PC-3 (cell line): Measurements from ENCODE around the gene CATSPERZ. TPM values are rescaled to one million over a fixed set of nuclear protein-coding genes. Genes with fewer than 3 reads are reported as not detected.

Source experiments
- ATAC-seq: fragments of 200-7000 bp; cut with Tn5 transposase; 2 replicates; pipeline ENCODE4 v1.9.1; 2020; ENCODE audit warnings: mild to moderate bottlenecking, moderate library complexity
- BruUV-seq: library from RNA; stranded (reverse); fragments of 400-500 nt; replicated peaks from 2 replicates; lab custom pipeline; 2021; lab: Mats Ljungman, UMichigan
- CTCF ChIA-PET: fragments of 300-600 bp; sonication (Branson Sonifier 250); formaldehyde crosslinking; loops from one replicate; lab custom pipeline; 2022; ENCODE audit warnings: antibody characterized with exemption; lab: Charles Lee
- POLR2A ChIA-PET: fragments of 300-600 bp; sonication (Branson Sonifier 250); formaldehyde crosslinking; loops from one replicate; lab custom pipeline; 2022; ENCODE audit warnings: antibody characterized with exemption; ENCODE audit not compliant: unreplicated experiment; lab: Charles Lee
- DNase-seq: peaks from one replicate; pipeline ENCODE4 v3.0.0-alpha.2; 2015
- H2AFZ ChIP-seq: fragments of 300-600 bp; sonication (generic); 2 replicates; pipeline ENCODE4 v1.6.0; 2016; ENCODE audit warnings: antibody characterized with exemption, low read length
- H3F3A ChIP-seq: fragments of 300-600 bp; sonication (generic); one replicate; pipeline ENCODE4 v1.6.0; 2017; ENCODE audit warnings: antibody characterized with exemption, low read length, control low read depth, mild to moderate bottlenecking; ENCODE audit not compliant: unreplicated experiment
- H3K27ac ChIP-seq: fragments of 300-600 bp; sonication (generic); 2 replicates; pipeline ENCODE4 v1.5.1; 2016; ENCODE audit warnings: mild to moderate bottlenecking, low read length
- H3K27me3 ChIP-seq: fragments of 300-600 bp; sonication (generic); 2 replicates; pipeline ENCODE4 v1.6.1; 2016; ENCODE audit warnings: low read length, mixed read lengths
- H3K36me3 ChIP-seq: fragments of 300-600 bp; sonication (generic); 2 replicates; pipeline ENCODE4 v1.6.1; 2016; ENCODE audit warnings: low read depth, mixed run types, low read length, mixed read lengths
- H3K4me1 ChIP-seq: fragments of 300-600 bp; sonication (generic); 2 replicates; pipeline ENCODE4 v1.5.1; 2016; ENCODE audit warnings: low read length; ENCODE audit not compliant: insufficient read depth
- H3K4me2 ChIP-seq: fragments of 300-600 bp; sonication (generic); 2 replicates; pipeline ENCODE4 v1.6.0; 2016; ENCODE audit warnings: low read length
- H3K4me3 ChIP-seq: fragments of 300-600 bp; sonication (generic); 2 replicates; pipeline ENCODE4 v1.5.1; 2016; ENCODE audit warnings: mild to moderate bottlenecking, low read length, mixed read lengths
- H3K79me2 ChIP-seq: fragments of 300-600 bp; sonication (generic); 2 replicates; pipeline ENCODE4 v1.6.1; 2017; ENCODE audit warnings: low read length, mixed read lengths
- H3K9ac ChIP-seq: fragments of 300-600 bp; sonication (generic); 2 replicates; pipeline ENCODE4 v1.6.0; 2016; ENCODE audit warnings: mild to moderate bottlenecking, low read length
- H3K9me2 ChIP-seq: fragments of 300-600 bp; sonication (generic); replicated peaks from 2 replicates; pipeline ENCODE4 v1.6.1; 2016; ENCODE audit warnings: mixed run types, low read length, mixed read lengths
- H3K9me3 ChIP-seq: fragments of 300-600 bp; sonication (generic); 2 replicates; pipeline ENCODE4 v1.6.1; 2016; ENCODE audit warnings: low read length, mixed read lengths
- H4K20me1 ChIP-seq: fragments of 300-600 bp; sonication (generic); 2 replicates; pipeline ENCODE4 v1.6.1; 2016; ENCODE audit warnings: low read length, mixed read lengths
- CTCF ChIP-seq: fragments of 300-600 bp; sonication (generic); conservative IDR thresholded peaks from 2 replicates; pipeline ENCODE4 v1.5.1; 2017; ENCODE audit warnings: antibody characterized with exemption, low read depth, mild to moderate bottlenecking, low read length
- EZH2 ChIP-seq: fragments of 300-600 bp; sonication (generic); IDR thresholded peaks from one replicate; pipeline ENCODE4 v1.6.1; 2017; ENCODE audit warnings: antibody characterized with exemption, mild to moderate bottlenecking, low read length; ENCODE audit not compliant: unreplicated experiment
- EZH2phosphoT487 ChIP-seq: fragments of 300-600 bp; sonication (generic); IDR thresholded peaks from 2 replicates; pipeline ENCODE4 v1.6.1; 2018; ENCODE audit warnings: mild to moderate bottlenecking, antibody characterized with exemption, low read length, borderline replicate concordance
- intact Hi-C: fragments of 100-400 bp; cut with micrococcal nuclease; formaldehyde crosslinking; loops from 2 replicates; pipeline ENCODE4 v1.9.0; 2023
- total RNA-seq: library from RNA; depleted of rRNA; stranded (reverse); fragments of >200 nt; gene quantifications from 2 replicates; pipeline ENCODE4 v1.2.3, GENCODE V29; 2014

The CATSPERZ gene
- total RNA-seq, 1 experiment from 2014 or later, result 9.2 TPM

DNA sequence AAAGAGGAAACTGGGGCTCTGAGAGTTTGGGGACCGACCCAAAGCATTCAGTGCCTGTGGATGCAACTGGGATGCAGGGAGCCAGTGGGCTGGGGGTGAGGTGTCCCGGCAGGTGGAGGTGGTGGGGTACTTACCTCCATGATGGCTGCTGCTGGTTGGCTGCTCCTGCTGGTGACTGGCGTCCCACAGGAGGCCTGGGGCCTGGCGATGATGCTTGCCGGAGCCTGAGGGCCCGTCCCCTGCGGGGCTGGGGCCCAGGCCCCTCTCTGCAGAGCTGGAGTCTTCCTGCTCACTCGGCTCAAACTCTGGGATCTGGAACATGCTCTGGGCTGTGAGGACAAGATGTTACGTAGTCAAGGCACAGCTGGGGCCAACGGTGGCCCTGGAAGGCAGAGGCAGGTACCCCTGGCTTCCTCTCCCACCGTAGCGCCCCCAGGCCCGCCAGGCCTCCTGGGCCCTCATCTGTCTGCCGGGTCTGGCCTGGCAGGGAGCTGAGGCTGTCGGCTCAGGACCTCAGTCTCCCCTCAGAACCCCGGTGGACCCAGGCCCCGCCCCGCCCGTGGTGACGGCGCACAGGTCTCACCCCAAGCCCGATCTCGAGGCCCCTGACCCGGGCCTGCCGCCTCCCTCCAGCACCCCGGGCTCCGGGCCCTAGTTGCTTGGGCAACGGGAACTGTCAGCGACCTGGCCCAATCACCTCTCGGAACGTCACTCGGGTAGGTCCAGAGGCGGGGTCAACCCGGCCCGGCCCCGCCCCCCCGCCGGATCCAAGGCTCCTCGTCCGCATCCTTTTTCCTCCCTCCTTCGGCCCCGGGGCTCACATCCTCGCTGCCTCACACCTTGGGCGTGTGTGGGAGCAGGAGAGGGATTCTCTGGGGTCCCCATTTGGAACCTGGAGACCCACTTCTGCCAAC is 15.9 kb upstream of the CATSPERZ start, which contains the start of gene BAD:
Gene BAD, minus strand, starts transcription at position 618 of the 914 bp plus-strand sequence. Its CDS starts 297 bp downstream, at position 321.
- TF ChIP-seq EZH2phosphoT487 (no peak), EZH2 (no peak), CTCF (no peak)
- Histone ChIP-seq H3K4me1 (peaks cover 18% of the 10 kb centered on the region), H3K9me2 (no peaks in the 10 kb centered on the region), H3K79me2 (peaks cover 28% of the 10 kb centered on the region), H3K9ac (peak within 1 kb of the TSS; percentile 75), H3K4me3 (peak within 1 kb of the TSS; percentile 73), H4K20me1 (no peaks in the 10 kb centered on the region), H3K36me3 (no peaks in the 10 kb centered on the region; the same call in 1 of the 2 replicates), H3F3A (no peaks in the 10 kb centered on the region), H3K27me3 (no peaks in the 10 kb centered on the region), H3K9me3 (no peaks in the 10 kb centered on the region), H3K27ac (peak within 1 kb of the TSS; percentile 62), H3K4me2 (peak within 1 kb of the TSS; percentile 90), H2AFZ (peak within 1 kb of the TSS; percentile 88)
- peak; percentile 89 for ATAC-seq
- DNase-seq, result peak; percentile 97
- intact Hi-C loops, result loop anchor here (2.0 kb wide), 2 partner anchors 14 to 16 kb away; partner anchors contain the start of gene CATSPERZ
- TSS peak; percentile 67 for BruUV-seq
- CTCF ChIA-PET, result interaction anchor here (1.0 to 1.1 kb wide), 2 partner anchors 8 to 17 kb away, joined by 3 to 5 read pairs; no protein-coding TSS in a partner anchor
- POLR2A ChIA-PET, result no interaction called here

DNA sequence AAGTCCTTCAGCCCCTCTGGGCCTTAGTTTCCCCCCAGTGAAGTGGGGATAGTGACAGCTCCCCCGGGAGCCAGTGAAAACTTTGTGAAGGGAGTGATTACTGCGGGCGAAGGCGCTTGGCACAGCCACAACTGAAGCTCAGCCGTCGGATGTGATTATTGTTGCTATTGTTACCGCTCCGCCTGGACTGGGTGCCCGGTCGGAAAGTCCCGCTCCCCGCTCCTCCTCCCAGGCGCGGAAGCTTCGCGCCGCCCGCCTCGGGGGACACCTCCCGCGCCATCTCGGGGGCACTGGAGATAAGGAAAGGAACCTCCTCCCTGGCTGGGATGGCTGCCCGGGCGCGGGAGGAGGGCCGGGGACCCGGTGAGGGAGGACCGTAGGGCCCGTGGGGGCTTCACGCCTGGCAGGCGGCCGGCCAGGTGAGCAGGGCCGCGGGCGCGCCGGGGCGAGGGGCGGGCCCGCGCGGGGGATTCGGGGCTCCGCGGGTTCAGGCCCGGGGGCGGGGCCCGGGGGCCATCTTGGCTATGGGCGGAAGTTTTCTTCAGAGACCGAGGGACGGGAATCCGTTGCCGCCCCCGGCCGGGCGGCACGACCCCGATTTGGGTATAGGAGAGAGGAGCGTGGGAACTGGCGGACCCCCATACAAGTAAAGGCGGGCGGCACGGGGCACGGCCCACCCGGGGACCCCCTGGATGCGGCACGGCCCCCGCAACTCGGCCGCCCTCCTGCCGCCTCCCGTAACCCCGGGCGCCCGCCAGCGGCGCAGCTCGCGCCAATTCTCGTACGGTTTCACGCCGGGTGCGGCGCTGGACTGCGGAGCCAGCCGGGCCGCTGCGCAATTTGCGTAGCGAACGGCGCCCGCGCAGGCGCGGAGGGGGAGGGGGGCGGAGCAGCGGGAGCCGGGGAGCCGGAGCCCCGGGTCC is 14.9 kb upstream of the CATSPERZ start, which contains the start of gene GPR137:
Gene GPR137, plus strand, starts transcription at position 887 of the 923 bp plus-strand sequence. CDS start 677 bp downstream, outside the sequence.
- DNase-seq (peak; percentile 79), ATAC-seq (peak; percentile 47)
- POLR2A ChIA-PET, result no interaction called here
- Histone ChIP-seq H3K27ac (peak within 1 kb of the TSS; percentile 62), H3K4me1 (peaks cover 18% of the 10 kb centered on the region), H3K4me2 (peak within 1 kb of the TSS; percentile 90), H3K27me3 (no peaks in the 10 kb centered on the region), H3F3A (no peaks in the 10 kb centered on the region), H3K9ac (peak within 1 kb of the TSS; percentile 75), H3K4me3 (peak within 1 kb of the TSS; percentile 73), H3K9me3 (no peaks in the 10 kb centered on the region), H4K20me1 (no peaks in the 10 kb centered on the region), H3K79me2 (peaks cover 28% of the 10 kb centered on the region), H3K9me2 (no peaks in the 10 kb centered on the region), H2AFZ (peak within 1 kb of the TSS; percentile 88), H3K36me3 (no peaks in the 10 kb centered on the region)
- intact Hi-C loops, result loop anchor here (2.0 kb wide), 2 partner anchors 14 to 16 kb away; partner anchors contain the start of gene CATSPERZ
- TSS peak; percentile 91 for BruUV-seq
- TF ChIP-seq EZH2 (no peak), CTCF (no peak), EZH2phosphoT487 (no peak)
- CTCF ChIA-PET, result interaction anchor here (1.0 to 1.1 kb wide), 2 partner anchors 9 to 33 kb away, joined by 3 read pairs; no protein-coding TSS in a partner anchor
